MM.1S (cell line): ENCODE results near the gene NUP210.

Source experiments
- DNase-seq: peaks from one replicate; pipeline ENCODE4 v3.0.0-alpha.2; 2015
- H2AFZ ChIP-seq: fragments of 300-600 bp; sonication (generic); 2 replicates; pipeline ENCODE4 v1.6.0; 2016; ENCODE audit warnings: antibody characterized with exemption, low read length
- H3F3A ChIP-seq: fragments of 300-600 bp; sonication (generic); 2 replicates; pipeline ENCODE4 v1.6.1; 2016; ENCODE audit warnings: mild to moderate bottlenecking, antibody characterized with exemption, low read length, moderate library complexity, mixed read lengths; ENCODE audit not compliant: insufficient read depth
- H3K27ac ChIP-seq: fragments of 300-600 bp; sonication (generic); 2 replicates; pipeline ENCODE4 v1.5.1; 2016; ENCODE audit warnings: mild to moderate bottlenecking, low read length
- H3K27me3 ChIP-seq: fragments of 300-600 bp; sonication (generic); replicated peaks from 2 replicates; pipeline ENCODE4 v1.6.0; 2016; ENCODE audit warnings: low read length; ENCODE audit not compliant: insufficient read depth
- H3K36me3 ChIP-seq: fragments of 300-600 bp; sonication (generic); replicated peaks from 2 replicates; pipeline ENCODE4 v1.6.1; 2016; ENCODE audit warnings: mild to moderate bottlenecking, low read length, mixed read lengths; ENCODE audit not compliant: insufficient read depth
- H3K4me1 ChIP-seq: fragments of 300-600 bp; sonication (generic); 2 replicates; pipeline ENCODE4 v1.6.1; 2016; ENCODE audit warnings: low read length, mixed read lengths
- H3K4me2 ChIP-seq: fragments of 300-600 bp; sonication (generic); 2 replicates; pipeline ENCODE4 v1.6.0; 2016; ENCODE audit warnings: low read depth, low read length
- H3K4me3 ChIP-seq: fragments of 300-600 bp; sonication (generic); 2 replicates; pipeline ENCODE4 v1.5.1; 2016; ENCODE audit warnings: low read length, mixed read lengths
- H3K79me2 ChIP-seq: fragments of 300-600 bp; sonication (generic); 2 replicates; pipeline ENCODE4 v1.6.1; 2016; ENCODE audit warnings: mixed run types, low read length, mixed read lengths
- H3K9ac ChIP-seq: fragments of 300-600 bp; sonication (generic); 2 replicates; pipeline ENCODE4 v1.6.1; 2016; ENCODE audit warnings: low read length, mixed read lengths
- H3K9me2 ChIP-seq: fragments of 300-600 bp; sonication (generic); replicated peaks from 2 replicates; pipeline ENCODE4 v1.6.1; 2016; ENCODE audit warnings: mild to moderate bottlenecking, low read length, mixed read lengths; ENCODE audit not compliant: insufficient read depth
- H3K9me3 ChIP-seq: fragments of 300-600 bp; sonication (generic); replicated peaks from 2 replicates; pipeline ENCODE4 v1.6.1; 2016; ENCODE audit warnings: mild to moderate bottlenecking, low read length, mixed read lengths; ENCODE audit not compliant: insufficient read depth
- H4K20me1 ChIP-seq: fragments of 300-600 bp; sonication (generic); 2 replicates; pipeline ENCODE4 v1.6.1; 2016; ENCODE audit warnings: mild to moderate bottlenecking, low read length, moderate library complexity, mixed read lengths; ENCODE audit not compliant: insufficient read depth
- CTCF ChIP-seq: fragments of 300-600 bp; sonication (generic); IDR thresholded peaks from 2 replicates; pipeline ENCODE4 v1.5.1; 2016; ENCODE audit warnings: antibody characterized with exemption, low read length, mixed read lengths
- EZH2 ChIP-seq: fragments of 300-600 bp; sonication (generic); optimal IDR thresholded peaks from 2 replicates; pipeline ENCODE3; 2017; ENCODE audit warnings: low read depth, mild to moderate bottlenecking, antibody characterized with exemption, low read length, mixed read lengths
- EZH2phosphoT487 ChIP-seq: fragments of 300-600 bp; sonication (generic); IDR thresholded peaks from 2 replicates; pipeline ENCODE4 v1.6.1; 2018; ENCODE audit warnings: antibody characterized with exemption, low read length

The NUP210 gene

GRCh38 chr3:13408890-13409289, 11.2 kb downstream of the NUP210 start:
- TF ChIP-seq CTCF: no peak
- TF ChIP-seq EZH2phosphoT487: no peak
- no peak for TF ChIP-seq EZH2
- H3K27me3 ChIP-seq: no peaks in the 10 kb centered on the region
- H2AFZ ChIP-seq: no peak overlapping the region
- no peak for DNase-seq
- H3K9me3 ChIP-seq: no peaks in the 10 kb centered on the region
- H3K4me2 ChIP-seq: no peak overlapping the region
- H3K4me3 ChIP-seq: no peak overlapping the region
- peaks cover 6% of the 10 kb centered on the region for H3K4me1 ChIP-seq
- H3F3A ChIP-seq: peaks cover 6% of the 10 kb centered on the region
- H3K9ac ChIP-seq: no peak overlapping the region
- H3K9me2 ChIP-seq: no peaks in the 10 kb centered on the region
- H4K20me1 ChIP-seq: peaks cover 30% of the 10 kb centered on the region
- H3K79me2 ChIP-seq: peaks cover 94% of the 10 kb centered on the region
- no peak overlapping the region for H3K27ac ChIP-seq
- H3K36me3 ChIP-seq: 0 out of 2 replicates have a peak, but pooled peaks cover 2% of the 10 kb centered on the region

GRCh38 chr3:13407926-13408325, 12.2 kb downstream of the NUP210 start:
- peaks cover 30% of the 10 kb centered on the region for H4K20me1 ChIP-seq
- H3K9ac ChIP-seq: no peak overlapping the region
- no peak overlapping the region for H3K4me2 ChIP-seq
- no peak overlapping the region for H2AFZ ChIP-seq
- no peaks in the 10 kb centered on the region for H3K27me3 ChIP-seq
- TF ChIP-seq EZH2phosphoT487: no peak
- no peak for TF ChIP-seq CTCF
- TF ChIP-seq EZH2: no peak
- no peaks in the 10 kb centered on the region for H3K9me2 ChIP-seq
- H3F3A ChIP-seq: no peaks in the 10 kb centered on the region
- no peaks in the 10 kb centered on the region for H3K36me3 ChIP-seq
- H3K79me2 ChIP-seq: peaks cover 94% of the 10 kb centered on the region
- no peaks in the 10 kb centered on the region for H3K9me3 ChIP-seq
- no peaks in the 10 kb centered on the region for H3K4me1 ChIP-seq
- no peak overlapping the region for H3K4me3 ChIP-seq
- no peak for DNase-seq
- no peak overlapping the region for H3K27ac ChIP-seq

- no peak overlapping the region for H2AFZ ChIP-seq
- no peaks in the 10 kb centered on the region for H3K9me2 ChIP-seq
- no peak overlapping the region for H3K4me3 ChIP-seq
- no peak overlapping the region for H3K4me2 ChIP-seq
- H3K9ac ChIP-seq: no peak overlapping the region
- H3K4me1 ChIP-seq: no peaks in the 10 kb centered on the region
- H3K27ac ChIP-seq: no peak overlapping the region
- peaks cover 35% of the 10 kb centered on the region for H4K20me1 ChIP-seq
- no peaks in the 10 kb centered on the region for H3K9me3 ChIP-seq
- TF ChIP-seq EZH2phosphoT487 (no peak), CTCF (no peak), EZH2 (no peak)
- H3F3A ChIP-seq: no peaks in the 10 kb centered on the region
- no peaks in the 10 kb centered on the region for H3K36me3 ChIP-seq
- peaks cover 94% of the 10 kb centered on the region for H3K79me2 ChIP-seq
- no peaks in the 10 kb centered on the region for H3K27me3 ChIP-seq
- no peak for DNase-seq
Measured at GRCh38 chr3:13407475-13407874, 12.6 kb downstream of the NUP210 start.
